HS-5 (cell line): ENCODE measurements around the gene TRAPPC8.
"Not testable (repeated sequence)": the region's sequence is repeated elsewhere in the genome, so short reads cannot be mapped to it uniquely, and the experiment has no call there.

Experiments
- DNase-seq: peaks from one replicate; pipeline ENCODE4 v3.0.0-alpha.2; 2012; ENCODE audit warnings: low read depth

Gene TRAPPC8

GRCh38 chr18:31942291-31942998, 483 bp downstream of the TRAPPC8 start:
- no peak for DNase-seq

- no peak for DNase-seq
These were observed 1.7 kb downstream of the TRAPPC8 start for GRCh38 chr18:31941010-31941809.

DNA sequence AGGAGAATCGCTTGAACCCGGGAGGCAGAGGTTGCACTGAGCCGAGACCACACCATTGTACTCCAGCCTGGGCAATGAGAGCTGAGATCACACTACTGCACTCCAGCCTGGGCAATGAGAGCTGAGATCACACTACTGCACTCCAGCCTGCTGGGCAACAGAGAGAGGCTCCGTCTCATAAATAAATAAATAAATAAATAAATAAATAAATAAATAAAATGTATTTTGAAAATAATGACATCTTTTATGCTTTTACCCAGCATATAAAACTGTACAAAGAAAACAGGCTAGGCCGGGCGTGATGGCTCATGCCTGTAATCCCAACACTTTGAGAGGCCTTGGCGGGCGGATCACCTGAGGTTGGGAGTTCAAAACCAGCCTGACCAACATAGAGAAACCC, 8.2 kb downstream of the TRAPPC8 start:
- not testable (repeated sequence) for DNase-seq

DNA sequence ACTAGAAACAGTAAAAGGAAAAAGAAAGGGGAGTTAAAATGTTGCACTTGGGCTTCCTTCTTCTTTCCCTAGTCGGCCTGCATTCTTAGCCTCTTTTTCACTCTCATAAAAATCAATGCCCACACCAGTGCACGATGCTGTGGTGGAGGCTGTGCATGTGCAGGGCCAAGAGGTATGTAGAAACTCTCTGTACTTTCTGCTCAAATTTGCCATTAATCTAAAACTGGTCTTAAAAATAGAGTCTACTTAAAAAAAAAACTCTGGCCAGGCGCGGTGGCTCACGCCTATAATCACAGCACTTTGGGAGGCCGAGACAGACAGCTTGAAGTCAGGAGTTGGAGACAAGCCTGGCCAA, 11.1 kb downstream of the TRAPPC8 start:
- DNase-seq, result no peak

DNA sequence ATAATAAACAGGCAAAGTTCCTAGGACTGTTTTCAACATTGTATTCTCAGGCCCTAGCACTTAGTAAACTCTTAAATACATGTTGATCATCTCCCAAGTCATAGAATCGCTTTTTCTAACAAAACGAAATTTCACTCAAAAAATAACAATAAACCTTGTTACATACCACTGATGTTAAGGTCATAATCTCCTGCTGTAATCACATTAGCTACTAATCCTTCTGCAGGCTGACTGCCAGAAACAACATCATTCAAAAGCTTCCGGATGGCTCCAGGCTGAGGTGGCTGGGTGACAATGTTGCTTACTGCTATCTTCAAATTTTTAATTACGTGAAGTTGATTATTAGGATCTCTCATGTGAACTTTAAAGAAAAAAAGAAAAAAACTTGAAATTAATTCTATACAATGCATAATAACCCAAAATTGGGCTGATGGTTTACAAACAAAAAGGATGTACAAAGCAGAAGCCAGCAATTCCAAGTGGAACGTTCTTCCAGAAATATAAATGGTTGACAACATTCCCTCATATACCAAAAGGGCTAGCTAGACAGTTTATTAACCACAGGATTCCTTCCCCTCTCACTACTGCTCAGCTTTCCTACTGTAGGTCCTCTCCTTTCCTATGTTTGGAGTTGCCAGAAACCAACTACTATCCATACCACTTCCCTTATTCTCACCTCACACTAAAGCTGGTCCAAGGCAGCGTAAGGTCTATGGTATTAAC, 11.6 kb downstream of the TRAPPC8 start:
- no peak for DNase-seq

- no peak for DNase-seq
These were observed 13.7 kb downstream of the TRAPPC8 start for GRCh38 chr18:31929273-31929672.

GRCh38 chr18:31926988-31927387, 15.9 kb downstream of the TRAPPC8 start:
- not testable (repeated sequence) for DNase-seq

DNA sequence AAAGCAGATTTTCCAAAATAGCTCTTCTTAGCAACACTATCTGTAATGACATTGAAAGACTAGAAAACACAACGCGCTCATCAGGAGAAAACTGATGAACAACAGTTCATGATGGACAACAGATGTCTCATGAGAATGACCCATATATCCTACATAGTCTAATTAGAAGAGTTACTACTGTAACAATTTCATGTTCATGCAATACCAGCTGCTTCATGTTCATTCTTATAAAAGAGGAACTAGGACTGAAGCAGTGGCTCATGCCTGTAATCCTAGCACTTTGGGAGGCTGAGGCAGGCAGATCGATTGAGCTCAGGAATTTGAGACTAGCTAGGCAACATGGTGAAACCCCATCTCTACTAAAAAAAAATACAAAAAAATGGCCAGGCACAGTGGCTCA, 22.7 kb downstream of the TRAPPC8 start:
- DNase-seq, result no peak

DNA sequence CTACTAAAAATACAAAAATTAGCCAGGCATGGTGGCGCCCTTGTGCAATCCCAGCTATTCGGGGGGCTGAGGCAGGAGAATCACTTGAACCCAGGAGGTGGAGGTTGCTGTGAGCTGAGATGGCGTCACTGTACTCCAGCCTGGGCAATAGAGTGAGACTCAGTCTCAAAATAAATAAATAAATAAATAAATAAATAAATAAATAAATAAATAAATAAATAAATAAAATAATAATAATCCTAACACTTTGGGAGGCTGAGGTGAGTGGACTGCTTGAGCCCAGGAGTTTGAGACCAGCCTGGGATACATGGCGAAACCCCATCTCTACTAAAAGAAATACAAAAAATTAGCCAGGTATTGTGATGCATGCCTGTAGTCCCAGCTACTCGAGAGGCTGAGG, 23.6 kb downstream of the TRAPPC8 start:
- not testable (repeated sequence) for DNase-seq

DNA sequence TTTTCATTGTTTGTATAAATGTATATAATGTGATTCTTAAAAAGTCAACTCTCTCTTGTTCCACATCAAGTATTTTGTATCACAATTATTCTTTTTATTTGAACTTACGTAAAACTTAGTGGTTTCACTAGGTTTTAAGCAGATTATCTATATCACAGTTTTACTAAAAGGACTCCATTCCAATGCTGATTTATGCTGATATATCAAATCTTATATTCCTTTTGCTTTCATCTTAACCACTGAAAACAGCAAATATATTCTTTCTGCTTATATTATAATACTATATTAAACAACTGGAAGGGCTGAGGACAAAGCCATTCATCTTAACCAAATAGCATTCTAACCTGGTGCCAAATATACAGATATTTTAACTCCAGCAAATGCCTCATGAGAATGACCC, 24.2 kb downstream of the TRAPPC8 start:
- DNase-seq, result no peak

DNA sequence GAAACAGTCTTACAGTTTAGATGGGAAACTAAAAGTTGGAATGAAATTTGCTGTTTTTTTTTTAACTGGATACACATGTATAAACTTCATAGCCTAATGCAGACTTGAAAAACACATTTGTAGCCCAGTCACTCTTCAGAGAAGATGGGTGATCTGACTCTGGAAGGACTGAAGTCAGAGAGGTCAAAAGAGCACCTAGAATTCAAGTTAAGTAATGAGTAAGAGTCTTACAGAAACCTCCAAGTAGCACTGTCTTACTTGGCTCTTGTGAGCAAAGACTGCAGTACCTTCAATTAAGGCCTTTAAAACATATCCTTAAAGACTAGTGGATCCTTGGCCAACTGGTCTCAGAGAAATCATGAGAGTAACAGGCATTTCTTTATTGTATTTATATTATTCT, 41.9 kb downstream of the TRAPPC8 start:
- DNase-seq, result no peak

GRCh38 chr18:31899771-31900170, 43.2 kb downstream of the TRAPPC8 start:
- DNase-seq, result not testable (repeated sequence)

DNA sequence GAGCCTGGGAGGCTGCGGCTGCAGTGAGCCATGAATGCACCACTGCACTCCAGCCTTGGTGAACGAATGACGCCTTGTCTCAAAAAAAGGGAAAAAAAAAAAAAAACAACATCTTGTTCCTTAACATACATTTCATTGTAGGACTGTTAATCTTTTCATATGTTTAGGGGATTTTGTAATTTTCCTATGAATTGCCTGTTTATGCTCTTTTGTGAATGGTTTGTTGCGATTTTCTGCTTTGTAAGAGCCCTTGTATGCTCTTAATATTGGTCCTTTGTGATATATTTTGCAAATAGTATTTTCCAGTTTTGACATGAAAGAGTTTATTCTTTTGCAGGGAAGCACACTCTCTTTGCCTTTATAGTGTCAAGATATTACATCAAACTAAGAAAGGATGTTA, 50.0 kb downstream of the TRAPPC8 start:
- no peak for DNase-seq

DNA sequence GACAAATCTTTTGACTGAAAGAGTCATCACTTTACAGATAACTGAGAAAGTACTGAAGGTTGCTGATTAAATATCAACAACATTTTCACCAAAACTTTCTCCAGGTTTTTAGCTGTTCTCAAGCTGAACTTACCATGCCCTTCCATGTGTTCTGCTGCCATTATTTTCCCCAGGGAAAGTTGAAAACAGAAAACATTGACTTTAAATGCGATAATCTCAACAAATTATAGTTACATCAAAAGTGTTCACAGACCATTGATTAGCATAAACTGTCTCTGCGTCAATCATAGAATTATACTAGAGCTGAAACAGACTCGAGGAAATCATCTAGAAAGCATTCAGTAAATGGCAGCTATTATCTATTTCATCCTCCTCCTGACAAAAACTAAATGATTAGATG, 51.4 kb downstream of the TRAPPC8 start:
- no peak for DNase-seq

GRCh38 chr18:31884020-31884419, 58.9 kb downstream of the TRAPPC8 start:
- DNase-seq, result no peak

DNA sequence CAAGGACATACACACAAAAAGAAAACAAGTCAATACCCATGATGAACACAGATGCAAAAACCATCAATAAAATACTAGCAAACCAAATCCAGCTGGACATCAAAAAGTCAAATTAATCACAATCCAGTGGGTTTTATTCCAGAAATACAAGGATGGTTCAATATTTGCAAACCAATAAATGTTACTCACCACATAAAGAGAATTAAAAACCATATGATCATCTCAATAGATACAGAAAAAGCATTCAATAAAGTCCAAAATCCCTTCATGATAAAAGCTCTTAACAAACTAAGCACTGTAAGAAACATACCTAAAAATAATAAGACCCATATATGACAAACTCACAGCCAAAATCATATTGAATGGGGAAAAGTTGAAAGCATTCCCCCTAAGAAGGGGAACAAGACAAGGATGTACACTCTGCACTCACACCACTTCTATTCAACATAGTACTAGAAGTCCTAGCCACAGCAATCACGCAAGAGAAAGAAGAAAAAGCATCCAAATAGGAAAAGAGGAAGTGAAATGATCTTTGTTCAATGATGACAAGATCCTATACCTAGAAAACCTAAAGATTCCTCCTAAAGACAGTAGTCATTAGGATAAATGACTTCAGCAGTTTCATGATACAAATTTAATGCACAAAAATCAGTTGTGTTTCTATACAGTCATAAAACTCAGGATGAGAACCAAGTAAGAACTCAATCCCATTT, 62.6 kb downstream of the TRAPPC8 start:
- DNase-seq, result no peak

- no peak for DNase-seq
These were observed 64.6 kb downstream of the TRAPPC8 start for GRCh38 chr18:31878358-31878757.

DNA sequence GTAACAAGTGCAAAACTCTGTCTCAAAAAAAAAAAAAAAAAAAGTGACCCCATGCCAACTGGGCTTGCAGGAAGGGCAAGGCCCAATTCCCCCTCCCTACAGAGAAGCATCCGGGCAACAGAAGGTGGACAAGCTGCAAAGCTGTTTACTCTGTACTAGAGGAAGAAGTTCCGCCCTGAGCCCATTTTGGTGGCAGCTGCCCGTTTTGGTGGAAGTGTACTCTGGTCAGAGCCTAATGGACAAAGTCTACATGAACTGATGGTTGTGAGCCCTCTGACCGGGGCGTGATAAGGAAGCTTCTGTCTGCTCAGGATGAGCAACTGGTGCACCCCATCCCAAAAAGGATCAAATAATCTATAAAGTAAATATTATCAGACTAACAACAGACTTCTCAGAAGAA, 65.0 kb downstream of the TRAPPC8 start:
- no peak for DNase-seq

GRCh38 chr18:31876707-31877106, 66.2 kb downstream of the TRAPPC8 start:
- no peak for DNase-seq

GRCh38 chr18:31875301-31875700, 67.6 kb downstream of the TRAPPC8 start:
- DNase-seq, result no peak

- no peak for DNase-seq
These were observed 79.8 kb downstream of the TRAPPC8 start for GRCh38 chr18:31863103-31863502.

- no peak for DNase-seq
These were observed 82.4 kb downstream of the TRAPPC8 start for GRCh38 chr18:31860488-31860887.
